ENCODE results near the gene TOMM6. TPM values are rescaled to one million over a fixed set of nuclear protein-coding genes. Genes with fewer than 3 reads are reported as not detected.

Gene TOMM6
- total RNA-seq, 1 experiment from 2014 or later, result 292 TPM

DNA sequence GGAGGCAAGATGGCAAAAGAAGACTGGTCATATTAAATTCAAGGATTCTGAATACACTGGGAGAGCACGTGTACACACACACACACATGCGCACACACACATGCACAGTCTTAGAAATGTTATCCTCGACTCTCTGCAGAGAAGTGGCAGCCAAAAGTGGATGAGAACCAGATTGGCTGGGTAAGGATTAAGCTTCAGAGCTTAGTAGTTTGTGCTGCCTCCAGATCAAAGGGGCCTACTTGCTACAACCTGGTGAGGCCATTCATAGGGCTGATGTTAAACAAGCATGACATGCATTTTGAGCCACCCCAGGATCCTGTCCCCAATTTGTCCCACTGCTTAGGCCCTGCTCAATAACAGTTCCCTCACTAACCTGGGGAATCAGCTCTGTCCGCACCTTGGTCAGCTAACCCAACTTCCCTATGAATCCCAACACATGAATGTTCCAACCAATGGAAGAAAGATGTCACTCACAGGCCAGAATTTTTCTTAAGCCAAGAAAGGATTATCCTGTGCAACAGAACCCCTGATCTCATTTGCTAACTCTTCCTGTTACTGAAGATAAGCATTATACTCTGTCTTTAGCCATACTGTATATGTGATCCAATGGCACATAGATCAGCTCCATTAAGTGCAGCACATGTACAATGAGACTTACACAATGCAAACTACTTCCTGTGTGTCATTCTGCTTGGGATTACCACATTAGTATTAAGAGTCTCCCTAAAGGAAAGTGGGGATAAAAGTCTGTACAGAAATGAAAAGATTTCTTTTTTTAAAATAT is 31.0 kb downstream of the TOMM6 start:
- DNase-seq (ENCODE audit: low read depth, low spot score) (no peak), ATAC-seq (no peak)
- no peak overlapping the region for H3K4me3 ChIP-seq (replicated peaks in 1 of 2; ENCODE audit: low read depth in 1 of 2, low read length in 2 of 2)
- no peaks in the 10 kb centered on the region for H4K20me1 ChIP-seq (ENCODE audit: insufficient read depth)
- H2AFZ ChIP-seq (ENCODE audit: low read depth, low read length, poor library complexity, severe bottlenecking), result no peak overlapping the region
- H3K4me2 ChIP-seq (ENCODE audit: low read length), result no peak overlapping the region
- no peaks in the 10 kb centered on the region for H3K79me2 ChIP-seq (ENCODE audit: insufficient read depth, low read length)
- intact Hi-C loops (cut with micrococcal nuclease), result no loop called here
- no peak overlapping the region for H3K9ac ChIP-seq (ENCODE audit: low read length)
- no peaks in the 10 kb centered on the region for H3K9me2 ChIP-seq (ENCODE audit: insufficient read depth)
- no TSS peak for BruUV-seq (replicated peaks)
- POLR2A ChIA-PET, result no interaction called here
- no peaks in the 10 kb centered on the region for H3K36me3 ChIP-seq (ENCODE audit: control insufficient read depth in 1 of 2, insufficient read depth in 2 of 2, low read length in 2 of 2)
- H3K27me3 ChIP-seq (ENCODE audit: insufficient read depth, low read length), result no peaks in the 10 kb centered on the region
- RAD21 ChIA-PET (ENCODE audit: low non-redundant PET in 1 of 2, low total read pairs in 2 of 2, uncharacterized antibody in 2 of 2, unreplicated experiment in 2 of 2), result no interaction called here
- no peak overlapping the region for H3K27ac ChIP-seq (ENCODE audit: low read depth, low read length)
- CTCF ChIA-PET, result no interaction called here
- no peak for TF ChIP-seq TCF7L2 (IDR thresholded peaks at IDR 0.05; ENCODE audit: borderline replicate concordance, extremely low read depth, insufficient read depth, insufficient read length)
- no peak for TF ChIP-seq POLR2A (IDR thresholded peaks at IDR 0.05; ENCODE audit: borderline replicate concordance, extremely low read depth, insufficient read depth, insufficient read length)
- no peak for TF ChIP-seq SRF (IDR thresholded peaks at IDR 0.05; ENCODE audit: low read depth)
- TF ChIP-seq, protein P1, sequence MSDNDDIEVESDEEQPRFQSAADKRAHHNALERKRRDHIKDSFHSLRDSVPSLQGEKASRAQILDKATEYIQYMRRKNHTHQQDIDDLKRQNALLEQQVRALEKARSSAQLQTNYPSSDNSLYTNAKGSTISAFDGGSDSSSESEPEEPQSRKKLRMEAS (IDR thresholded peaks at IDR 0.05), result no peak
- no peak for TF ChIP-seq POLR2AphosphoS5 (IDR thresholded peaks at IDR 0.05; ENCODE audit: low read depth, low read length)
- TF ChIP-seq, protein P2, sequence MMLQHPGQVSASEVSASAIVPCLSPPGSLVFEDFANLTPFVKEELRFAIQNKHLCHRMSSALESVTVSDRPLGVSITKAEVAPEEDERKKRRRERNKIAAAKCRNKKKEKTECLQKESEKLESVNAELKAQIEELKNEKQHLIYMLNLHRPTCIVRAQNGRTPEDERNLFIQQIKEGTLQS (IDR thresholded peaks at IDR 0.05), result no peak
- TF ChIP-seq EZH2phosphoT487 (IDR thresholded peaks at IDR 0.05; ENCODE audit: borderline replicate concordance), result no peak
- no peak for TF ChIP-seq YY1 (IDR thresholded peaks at IDR 0.05; ENCODE audit: extremely low read depth, insufficient replicate concordance, low read depth, low read length)
- no peak for TF ChIP-seq ZBTB33 (IDR thresholded peaks at IDR 0.05; ENCODE audit: extremely low read depth, insufficient replicate concordance, low read length)
- no peak for TF ChIP-seq RAD21 (IDR thresholded peaks at IDR 0.05; ENCODE audit: low read depth)
- TF ChIP-seq, protein P3, sequence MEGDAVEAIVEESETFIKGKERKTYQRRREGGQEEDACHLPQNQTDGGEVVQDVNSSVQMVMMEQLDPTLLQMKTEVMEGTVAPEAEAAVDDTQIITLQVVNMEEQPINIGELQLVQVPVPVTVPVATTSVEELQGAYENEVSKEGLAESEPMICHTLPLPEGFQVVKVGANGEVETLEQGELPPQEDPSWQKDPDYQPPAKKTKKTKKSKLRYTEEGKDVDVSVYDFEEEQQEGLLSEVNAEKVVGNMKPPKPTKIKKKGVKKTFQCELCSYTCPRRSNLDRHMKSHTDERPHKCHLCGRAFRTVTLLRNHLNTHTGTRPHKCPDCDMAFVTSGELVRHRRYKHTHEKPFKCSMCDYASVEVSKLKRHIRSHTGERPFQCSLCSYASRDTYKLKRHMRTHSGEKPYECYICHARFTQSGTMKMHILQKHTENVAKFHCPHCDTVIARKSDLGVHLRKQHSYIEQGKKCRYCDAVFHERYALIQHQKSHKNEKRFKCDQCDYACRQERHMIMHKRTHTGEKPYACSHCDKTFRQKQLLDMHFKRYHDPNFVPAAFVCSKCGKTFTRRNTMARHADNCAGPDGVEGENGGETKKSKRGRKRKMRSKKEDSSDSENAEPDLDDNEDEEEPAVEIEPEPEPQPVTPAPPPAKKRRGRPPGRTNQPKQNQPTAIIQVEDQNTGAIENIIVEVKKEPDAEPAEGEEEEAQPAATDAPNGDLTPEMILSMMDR (IDR thresholded peaks at IDR 0.05 in 2 of 3, conservative IDR thresholded peaks at IDR 0.05 in 1 of 3; ENCODE audit: borderline replicate concordance in 1 of 3, insufficient read depth in 1 of 3, low read depth in 2 of 3, low read length in 2 of 3), result no peak
- no peak for TF ChIP-seq CBX3 (IDR thresholded peaks at IDR 0.05; ENCODE audit: low read depth)
- no peak for TF ChIP-seq ELF1 (IDR thresholded peaks at IDR 0.05; ENCODE audit: borderline replicate concordance, low read depth)
- no peak for TF ChIP-seq ZFX (IDR thresholded peaks at IDR 0.05)
- no peaks in the 10 kb centered on the region for H3K9me3 ChIP-seq (ENCODE audit: control insufficient read depth in 1 of 2, insufficient read depth in 1 of 2, low read depth in 1 of 2, low read length in 2 of 2)
- no peaks in the 10 kb centered on the region for H3K4me1 ChIP-seq (ENCODE audit: control insufficient read depth in 1 of 2, insufficient read depth in 2 of 2, low read length in 2 of 2)
